ENCODE data around the gene ZNF804B.

Gene ZNF804B

GRCh38 chr7:89104748-89105685 is 345.5 kb downstream of the ZNF804B start:
- H3K4me1 ChIP-seq (ENCODE audit: control insufficient read depth, insufficient read depth, low read length), result no peaks in the 10 kb centered on the region
- no peaks in the 10 kb centered on the region for H3K27me3 ChIP-seq (ENCODE audit: control insufficient read depth, insufficient read depth, low read length)
- H3K9me3 ChIP-seq (ENCODE audit: control insufficient read depth, insufficient read depth, low read length), result no peaks in the 10 kb centered on the region
- H3K4me3 ChIP-seq (ENCODE audit: low read depth, low read length), result no peak overlapping the region
- no peaks in the 10 kb centered on the region for H3K36me3 ChIP-seq (ENCODE audit: control insufficient read depth, insufficient read depth, low read length)
- H3K9ac ChIP-seq (ENCODE audit: low read depth, low read length), result no peak overlapping the region

- Histone ChIP-seq H3K27me3 (ENCODE audit: control insufficient read depth, insufficient read depth, low read length) (no peaks in the 10 kb centered on the region), H3K4me1 (ENCODE audit: control insufficient read depth, insufficient read depth, low read length) (no peaks in the 10 kb centered on the region), H3K9ac (ENCODE audit: low read depth, low read length) (no peak overlapping the region), H3K36me3 (ENCODE audit: control insufficient read depth, insufficient read depth, low read length) (no peaks in the 10 kb centered on the region), H3K4me3 (ENCODE audit: low read depth, low read length) (no peak overlapping the region), H3K9me3 (ENCODE audit: control insufficient read depth, insufficient read depth, low read length) (no peaks in the 10 kb centered on the region)
These were observed 364.4 kb downstream of the ZNF804B start for GRCh38 chr7:89123871-89124270.

- Histone ChIP-seq H3K4me3 (ENCODE audit: low read depth, low read length) (no peak overlapping the region), H3K36me3 (ENCODE audit: control insufficient read depth, insufficient read depth, low read length) (no peaks in the 10 kb centered on the region), H3K9ac (ENCODE audit: low read depth, low read length) (no peak overlapping the region), H3K4me1 (ENCODE audit: control insufficient read depth, insufficient read depth, low read length) (no peaks in the 10 kb centered on the region), H3K27me3 (ENCODE audit: control insufficient read depth, insufficient read depth, low read length) (no peaks in the 10 kb centered on the region), H3K9me3 (ENCODE audit: control insufficient read depth, insufficient read depth, low read length) (no peaks in the 10 kb centered on the region)
These were observed 370.3 kb downstream of the ZNF804B start for GRCh38 chr7:89129600-89130375.

- Histone ChIP-seq H3K4me1 (ENCODE audit: control insufficient read depth, insufficient read depth, low read length) (no peaks in the 10 kb centered on the region), H3K36me3 (ENCODE audit: control insufficient read depth, insufficient read depth, low read length) (no peaks in the 10 kb centered on the region), H3K4me3 (ENCODE audit: low read depth, low read length) (no peak overlapping the region), H3K9ac (ENCODE audit: low read depth, low read length) (no peak overlapping the region), H3K9me3 (ENCODE audit: control insufficient read depth, insufficient read depth, low read length) (no peaks in the 10 kb centered on the region), H3K27me3 (ENCODE audit: control insufficient read depth, insufficient read depth, low read length) (no peaks in the 10 kb centered on the region)
These were observed 373.9 kb downstream of the ZNF804B start for GRCh38 chr7:89133357-89133756.

GRCh38 chr7:89133819-89134218 is 374.3 kb downstream of the ZNF804B start:
- Histone ChIP-seq H3K9ac (ENCODE audit: low read depth, low read length) (no peak overlapping the region), H3K4me1 (ENCODE audit: control insufficient read depth, insufficient read depth, low read length) (no peaks in the 10 kb centered on the region), H3K4me3 (ENCODE audit: low read depth, low read length) (no peak overlapping the region), H3K9me3 (ENCODE audit: control insufficient read depth, insufficient read depth, low read length) (no peaks in the 10 kb centered on the region), H3K27me3 (ENCODE audit: control insufficient read depth, insufficient read depth, low read length) (no peaks in the 10 kb centered on the region), H3K36me3 (ENCODE audit: control insufficient read depth, insufficient read depth, low read length) (no peaks in the 10 kb centered on the region)

- no peaks in the 10 kb centered on the region for H3K27me3 ChIP-seq (ENCODE audit: control insufficient read depth, insufficient read depth, low read length)
- H3K4me3 ChIP-seq (ENCODE audit: low read depth, low read length), result no peak overlapping the region
- no peak overlapping the region for H3K9ac ChIP-seq (ENCODE audit: low read depth, low read length)
- no peaks in the 10 kb centered on the region for H3K4me1 ChIP-seq (ENCODE audit: control insufficient read depth, insufficient read depth, low read length)
- no peaks in the 10 kb centered on the region for H3K9me3 ChIP-seq (ENCODE audit: control insufficient read depth, insufficient read depth, low read length)
- no peaks in the 10 kb centered on the region for H3K36me3 ChIP-seq (ENCODE audit: control insufficient read depth, insufficient read depth, low read length)
These were observed 386.3 kb downstream of the ZNF804B start for GRCh38 chr7:89145801-89146200.

GRCh38 chr7:89160107-89160506 is 400.6 kb downstream of the ZNF804B start:
- Histone ChIP-seq H3K9me3 (ENCODE audit: control insufficient read depth, insufficient read depth, low read length) (no peaks in the 10 kb centered on the region), H3K4me1 (ENCODE audit: control insufficient read depth, insufficient read depth, low read length) (no peaks in the 10 kb centered on the region), H3K36me3 (ENCODE audit: control insufficient read depth, insufficient read depth, low read length) (no peaks in the 10 kb centered on the region), H3K4me3 (ENCODE audit: low read depth, low read length) (no peak overlapping the region), H3K9ac (ENCODE audit: low read depth, low read length) (no peak overlapping the region), H3K27me3 (ENCODE audit: control insufficient read depth, insufficient read depth, low read length) (no peaks in the 10 kb centered on the region)

GRCh38 chr7:89165421-89165820 is 405.9 kb downstream of the ZNF804B start:
- Histone ChIP-seq H3K4me1 (ENCODE audit: control insufficient read depth, insufficient read depth, low read length) (no peaks in the 10 kb centered on the region), H3K4me3 (ENCODE audit: low read depth, low read length) (no peak overlapping the region), H3K9me3 (ENCODE audit: control insufficient read depth, insufficient read depth, low read length) (no peaks in the 10 kb centered on the region), H3K9ac (ENCODE audit: low read depth, low read length) (no peak overlapping the region), H3K36me3 (ENCODE audit: control insufficient read depth, insufficient read depth, low read length) (no peaks in the 10 kb centered on the region), H3K27me3 (ENCODE audit: control insufficient read depth, insufficient read depth, low read length) (no peaks in the 10 kb centered on the region)

- Histone ChIP-seq H3K4me3 (ENCODE audit: low read depth, low read length) (no peak overlapping the region), H3K27me3 (ENCODE audit: control insufficient read depth, insufficient read depth, low read length) (no peaks in the 10 kb centered on the region), H3K9me3 (ENCODE audit: control insufficient read depth, insufficient read depth, low read length) (no peaks in the 10 kb centered on the region), H3K4me1 (ENCODE audit: control insufficient read depth, insufficient read depth, low read length) (no peaks in the 10 kb centered on the region), H3K9ac (ENCODE audit: low read depth, low read length) (no peak overlapping the region), H3K36me3 (ENCODE audit: control insufficient read depth, insufficient read depth, low read length) (no peaks in the 10 kb centered on the region)
These were observed 411.1 kb downstream of the ZNF804B start for GRCh38 chr7:89170628-89171027.

- H3K4me1 ChIP-seq (ENCODE audit: control insufficient read depth, insufficient read depth, low read length), result peaks cover 2% of the 10 kb centered on the region
- no peak overlapping the region for H3K9ac ChIP-seq (ENCODE audit: low read depth, low read length)
- H3K36me3 ChIP-seq (ENCODE audit: control insufficient read depth, insufficient read depth, low read length), result no peaks in the 10 kb centered on the region
- H3K4me3 ChIP-seq (ENCODE audit: low read depth, low read length), result no peak overlapping the region
- no peaks in the 10 kb centered on the region for H3K9me3 ChIP-seq (ENCODE audit: control insufficient read depth, insufficient read depth, low read length)
- H3K27me3 ChIP-seq (ENCODE audit: control insufficient read depth, insufficient read depth, low read length), result no peaks in the 10 kb centered on the region
These were observed 422.6 kb downstream of the ZNF804B start for GRCh38 chr7:89182116-89182515.

GRCh38 chr7:89183712-89184111 is 424.2 kb downstream of the ZNF804B start:
- Histone ChIP-seq H3K9me3 (ENCODE audit: control insufficient read depth, insufficient read depth, low read length) (no peaks in the 10 kb centered on the region), H3K4me3 (ENCODE audit: low read depth, low read length) (no peak overlapping the region), H3K9ac (ENCODE audit: low read depth, low read length) (no peak overlapping the region), H3K36me3 (ENCODE audit: control insufficient read depth, insufficient read depth, low read length) (no peaks in the 10 kb centered on the region), H3K4me1 (ENCODE audit: control insufficient read depth, insufficient read depth, low read length) (peaks cover 2% of the 10 kb centered on the region), H3K27me3 (ENCODE audit: control insufficient read depth, insufficient read depth, low read length) (no peaks in the 10 kb centered on the region)

- H3K4me3 ChIP-seq (ENCODE audit: low read depth, low read length), result no peak overlapping the region
- no peaks in the 10 kb centered on the region for H3K36me3 ChIP-seq (ENCODE audit: control insufficient read depth, insufficient read depth, low read length)
- no peaks in the 10 kb centered on the region for H3K27me3 ChIP-seq (ENCODE audit: control insufficient read depth, insufficient read depth, low read length)
- no peak overlapping the region for H3K9ac ChIP-seq (ENCODE audit: low read depth, low read length)
- H3K9me3 ChIP-seq (ENCODE audit: control insufficient read depth, insufficient read depth, low read length), result no peaks in the 10 kb centered on the region
- H3K4me1 ChIP-seq (ENCODE audit: control insufficient read depth, insufficient read depth, low read length), result no peaks in the 10 kb centered on the region
These were observed 441.3 kb downstream of the ZNF804B start for GRCh38 chr7:89200758-89201157.
